ENCODE measurements around the gene NGF.
"Not testable (repeated sequence)": the region's sequence is repeated elsewhere in the genome, so short reads cannot be mapped to it uniquely, and the experiment has no call there.

NGF gene

GRCh38 chr1:115310581-115311473 lies 27.2 kb downstream of the NGF start:
- in situ Hi-C loops (cut with MboI; ENCODE audit: low sequenced_read_pairs): no loop called here

- in situ Hi-C loops (cut with MboI; ENCODE audit: low sequenced_read_pairs): not testable (repeated sequence)
Observed at GRCh38 chr1:115309504-115309903, 28.5 kb downstream of the NGF start.

- in situ Hi-C loops (cut with MboI; ENCODE audit: low sequenced_read_pairs): no loop called here
Observed at GRCh38 chr1:115308969-115309368, 29.1 kb downstream of the NGF start.

GRCh38 chr1:115307661-115308060 lies 30.4 kb downstream of the NGF start:
- in situ Hi-C loops (cut with MboI; ENCODE audit: low sequenced_read_pairs): no loop called here

GRCh38 chr1:115306146-115306545 lies 31.9 kb downstream of the NGF start:
- in situ Hi-C loops (cut with MboI; ENCODE audit: low sequenced_read_pairs): no loop called here

- in situ Hi-C loops (cut with MboI; ENCODE audit: low sequenced_read_pairs): no loop called here
Observed at GRCh38 chr1:115303364-115303763, 34.7 kb downstream of the NGF start.

GRCh38 chr1:115302390-115302961 lies 35.6 kb downstream of the NGF start:
- in situ Hi-C loops (cut with MboI; ENCODE audit: low sequenced_read_pairs): no loop called here

- in situ Hi-C loops (cut with MboI; ENCODE audit: low sequenced_read_pairs): no loop called here
Observed at GRCh38 chr1:115301438-115302020, 36.5 kb downstream of the NGF start.

- in situ Hi-C loops (cut with MboI; ENCODE audit: low sequenced_read_pairs): no loop called here
Observed at GRCh38 chr1:115300087-115300876, 37.8 kb downstream of the NGF start.

- in situ Hi-C loops (cut with MboI; ENCODE audit: low sequenced_read_pairs): no loop called here
Observed at GRCh38 chr1:115299266-115299665, 38.8 kb downstream of the NGF start.

GRCh38 chr1:115296981-115297380 lies 41.1 kb downstream of the NGF start:
- in situ Hi-C loops (cut with MboI; ENCODE audit: low sequenced_read_pairs): no loop called here

GRCh38 chr1:115295904-115296696 lies 41.9 kb downstream of the NGF start:
- in situ Hi-C loops (cut with MboI; ENCODE audit: low sequenced_read_pairs): no loop called here

- in situ Hi-C loops (cut with MboI; ENCODE audit: low sequenced_read_pairs): no loop called here
Observed at GRCh38 chr1:115293899-115294298, 44.1 kb downstream of the NGF start.

GRCh38 chr1:115293006-115293405 lies 45.0 kb downstream of the NGF start:
- in situ Hi-C loops (cut with MboI; ENCODE audit: low sequenced_read_pairs): no loop called here

GRCh38 chr1:115291741-115292140 lies 46.3 kb downstream of the NGF start:
- in situ Hi-C loops (cut with MboI; ENCODE audit: low sequenced_read_pairs): no loop called here

GRCh38 chr1:115289940-115290339 lies 48.1 kb downstream of the NGF start:
- in situ Hi-C loops (cut with MboI; ENCODE audit: low sequenced_read_pairs): no loop called here

GRCh38 chr1:115288591-115289198 lies 49.4 kb downstream of the NGF start:
- in situ Hi-C loops (cut with MboI; ENCODE audit: low sequenced_read_pairs): no loop called here

GRCh38 chr1:115286431-115287205 lies 51.4 kb downstream of the NGF start:
- in situ Hi-C loops (cut with MboI; ENCODE audit: low sequenced_read_pairs): no loop called here

- in situ Hi-C loops (cut with MboI; ENCODE audit: low sequenced_read_pairs): no loop called here
Observed at GRCh38 chr1:115284209-115284608, 53.8 kb downstream of the NGF start.
